Amniotic epithelial cell (primary cell): Measurements from ENCODE around the gene POLR2E.
A peak's percentile ranks its signal among the peaks of the same experiment; 100 is the strongest.
"Not testable (repeated sequence)": the region's sequence is repeated elsewhere in the genome, so short reads cannot be mapped to it uniquely, and the experiment has no call there.

ENCODE experiments used
- DNase-seq: peaks from one replicate; pipeline ENCODE4 v3.0.0-alpha.2; 2010; ENCODE audit warnings: low read depth

The POLR2E gene

DNA sequence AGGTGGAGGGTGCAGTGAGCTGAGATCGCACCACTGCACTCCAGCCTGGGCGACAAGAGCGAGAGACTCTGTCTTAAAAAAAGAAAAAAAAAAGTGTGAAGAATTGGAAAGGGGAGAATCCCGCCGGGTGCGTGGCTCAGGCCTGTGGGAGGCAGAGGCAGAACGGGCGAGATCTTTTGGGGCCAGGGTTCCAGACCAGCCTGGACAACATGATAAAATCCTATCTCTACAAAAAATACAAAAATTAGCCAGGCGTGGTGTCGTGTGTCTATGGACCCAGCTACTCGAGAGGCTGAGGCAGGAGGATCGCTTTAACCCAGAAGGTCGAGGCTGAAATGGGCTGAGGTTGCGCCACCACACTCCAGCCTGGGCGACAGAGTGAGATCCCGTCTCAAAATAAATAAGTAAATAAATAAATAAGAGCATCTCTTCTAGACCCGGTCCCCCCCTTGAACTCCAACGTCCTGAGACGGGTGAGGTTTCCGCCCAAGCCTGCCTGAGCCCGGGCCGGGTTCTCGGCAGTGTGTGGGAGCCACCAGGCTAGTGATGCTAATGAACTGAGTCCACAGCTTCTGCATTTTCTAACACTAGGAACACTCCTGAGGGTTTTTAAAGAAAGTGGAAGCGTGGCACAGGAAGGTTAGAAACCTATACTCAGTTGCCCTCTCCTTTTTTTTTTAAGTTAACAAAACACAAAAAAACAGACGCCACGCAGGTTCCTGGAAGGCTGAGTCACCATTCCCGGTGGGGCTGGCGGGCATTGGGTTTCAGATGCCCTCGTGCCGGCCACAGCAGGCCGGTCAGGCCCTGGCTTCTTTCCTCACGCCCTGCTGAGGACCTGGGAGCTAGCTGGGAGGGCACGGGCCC, 30.7 kb upstream of the POLR2E start:
- DNase-seq = peak; percentile 58

DNA sequence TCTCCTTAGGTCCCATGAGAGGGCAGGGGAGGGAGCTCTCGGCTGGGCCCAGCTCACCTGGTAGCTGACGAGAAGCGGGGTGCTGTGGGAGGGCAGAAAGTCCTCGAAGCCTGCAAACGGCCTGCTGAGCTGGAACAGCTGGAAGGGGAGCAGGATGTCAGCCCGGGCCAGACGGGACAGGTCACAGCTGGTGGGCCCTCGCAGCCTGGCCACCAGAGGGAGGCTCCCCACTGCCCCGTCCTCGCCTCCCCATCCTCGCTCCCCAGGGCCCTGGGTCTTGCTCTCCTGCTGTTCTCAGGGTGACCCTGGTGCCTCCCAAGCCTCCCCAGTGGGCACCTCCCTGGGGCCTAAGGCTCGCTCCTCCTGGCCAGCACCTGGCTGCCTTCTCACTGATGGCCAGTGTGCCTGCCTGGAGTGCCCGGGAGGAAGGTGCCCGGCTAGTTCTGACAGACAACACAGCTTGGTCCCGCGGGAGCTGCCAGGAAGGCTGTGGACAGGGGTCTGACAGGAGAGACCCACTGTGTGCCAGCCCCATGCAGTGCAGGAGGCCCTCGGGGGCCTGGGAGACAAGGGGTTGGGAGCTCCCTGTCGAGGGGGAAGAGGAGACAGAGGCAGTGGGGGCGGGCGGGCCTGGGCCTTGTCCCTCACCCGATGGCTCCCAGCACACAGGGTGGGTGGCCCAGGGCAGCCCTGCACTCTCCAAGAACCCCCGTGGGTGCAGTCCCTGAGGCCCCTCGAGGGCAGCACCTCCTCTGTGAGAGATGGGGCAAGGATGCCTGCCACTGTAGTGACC, 28.9 kb upstream of the POLR2E start:
- no peak for DNase-seq

DNA sequence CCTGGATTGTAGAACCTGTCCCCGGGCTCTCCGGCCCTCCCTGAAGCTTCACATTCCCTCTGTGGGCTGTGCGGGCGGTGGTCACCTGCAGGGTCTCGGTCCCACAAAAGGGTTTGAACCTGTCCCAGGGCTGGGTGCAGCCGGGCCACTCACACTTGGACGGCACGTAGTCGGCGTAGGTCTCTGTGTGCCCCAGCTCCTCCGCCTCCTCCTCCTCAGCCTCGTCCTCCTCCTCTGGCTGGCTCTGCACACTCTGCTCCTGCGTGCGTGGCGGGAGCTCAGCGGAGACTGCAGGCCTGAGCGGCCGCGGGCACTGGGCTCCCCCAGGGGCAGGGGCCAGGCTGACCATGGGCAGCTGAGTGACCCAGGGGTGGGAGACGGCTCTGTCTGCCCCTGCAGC, 28.2 kb upstream of the POLR2E start:
- DNase-seq = no peak

DNA sequence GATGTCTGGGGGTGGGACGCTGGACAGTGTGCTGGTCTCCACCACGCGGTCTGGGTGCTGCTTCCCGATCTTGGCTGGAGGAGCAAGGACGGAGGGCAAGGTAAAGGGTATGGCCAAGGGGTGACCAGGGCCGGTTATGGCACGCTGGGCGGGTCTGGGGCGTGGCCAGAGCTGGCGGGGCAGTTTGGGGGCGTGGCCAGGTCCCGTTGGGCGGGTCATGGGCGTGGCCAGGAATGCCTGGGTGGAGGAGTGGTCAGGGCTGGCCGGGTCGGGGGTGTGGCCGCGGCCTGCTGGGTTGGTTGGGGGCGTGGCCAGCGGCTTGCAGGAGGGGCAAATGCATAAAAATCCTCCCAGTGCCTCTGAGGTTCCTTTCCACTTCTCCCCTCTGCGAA, 27.8 kb upstream of the POLR2E start:
- peak; percentile 79 for DNase-seq

DNA sequence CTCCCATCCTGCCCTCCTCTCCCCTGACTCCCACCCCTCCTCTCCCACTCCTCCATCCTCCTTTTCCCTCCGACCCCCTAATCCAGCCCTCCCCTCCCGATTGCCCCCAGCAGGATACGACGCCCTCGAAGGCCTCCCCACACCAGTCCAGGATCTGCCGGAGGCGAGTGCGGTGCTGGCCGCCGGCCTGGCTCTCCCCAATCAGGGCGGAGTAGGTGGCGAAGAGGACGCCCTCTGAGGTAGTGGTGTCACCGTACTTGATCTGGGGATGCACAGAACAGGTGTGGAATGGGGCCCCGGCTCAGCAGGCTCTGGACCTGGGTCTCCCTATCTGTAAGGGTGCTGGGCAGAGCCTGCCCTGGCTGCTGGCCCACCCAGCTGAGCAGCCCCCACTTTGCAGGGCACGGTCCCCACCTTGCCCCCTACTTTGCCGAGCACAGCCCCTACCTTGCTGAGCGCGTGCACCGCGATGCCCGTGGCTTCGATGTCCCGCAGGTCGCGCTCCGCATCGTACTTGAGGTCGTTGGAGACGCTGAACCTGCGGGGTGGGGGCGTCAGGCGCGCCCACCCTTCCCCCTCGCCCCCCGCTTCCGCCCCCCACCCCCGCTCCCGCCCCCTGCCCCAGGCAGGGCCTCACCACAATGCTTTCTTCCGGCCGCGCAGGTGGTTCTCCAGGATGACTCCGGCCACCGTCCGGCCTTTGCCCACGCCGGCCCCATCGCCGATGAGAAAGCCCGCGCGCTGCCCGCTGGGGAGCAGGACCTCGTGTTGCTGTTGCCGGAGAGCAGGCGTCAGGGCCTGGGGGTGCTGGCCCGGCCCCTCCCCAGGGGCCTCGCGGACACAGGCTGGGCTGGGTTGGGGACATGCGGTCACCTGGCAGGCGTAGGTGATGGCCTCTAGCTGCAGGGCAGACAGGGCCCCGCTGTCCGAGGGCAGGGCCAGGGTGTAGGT, 27.1 kb upstream of the POLR2E start:
- DNase-seq = no peak

DNA sequence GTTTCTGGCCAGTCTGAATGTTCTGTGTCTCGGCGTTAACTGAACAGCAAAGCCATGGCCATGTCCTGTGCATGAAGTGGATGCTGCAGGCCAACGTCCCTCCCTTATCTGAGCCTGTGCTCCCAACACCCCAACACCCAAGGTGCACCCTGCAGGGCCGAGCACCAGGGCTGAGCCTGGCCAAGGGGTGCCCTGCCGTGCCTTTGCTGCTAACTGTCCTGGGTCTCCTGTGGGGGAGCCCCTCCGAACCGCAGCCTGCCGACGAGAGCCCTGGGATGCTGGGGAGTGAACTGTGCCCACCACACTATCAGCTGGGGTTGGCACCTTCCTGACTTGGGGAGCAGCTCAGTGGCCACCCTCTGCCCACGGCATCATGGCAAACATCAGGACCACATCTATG, 26.2 kb upstream of the POLR2E start:
- DNase-seq = no peak

DNA sequence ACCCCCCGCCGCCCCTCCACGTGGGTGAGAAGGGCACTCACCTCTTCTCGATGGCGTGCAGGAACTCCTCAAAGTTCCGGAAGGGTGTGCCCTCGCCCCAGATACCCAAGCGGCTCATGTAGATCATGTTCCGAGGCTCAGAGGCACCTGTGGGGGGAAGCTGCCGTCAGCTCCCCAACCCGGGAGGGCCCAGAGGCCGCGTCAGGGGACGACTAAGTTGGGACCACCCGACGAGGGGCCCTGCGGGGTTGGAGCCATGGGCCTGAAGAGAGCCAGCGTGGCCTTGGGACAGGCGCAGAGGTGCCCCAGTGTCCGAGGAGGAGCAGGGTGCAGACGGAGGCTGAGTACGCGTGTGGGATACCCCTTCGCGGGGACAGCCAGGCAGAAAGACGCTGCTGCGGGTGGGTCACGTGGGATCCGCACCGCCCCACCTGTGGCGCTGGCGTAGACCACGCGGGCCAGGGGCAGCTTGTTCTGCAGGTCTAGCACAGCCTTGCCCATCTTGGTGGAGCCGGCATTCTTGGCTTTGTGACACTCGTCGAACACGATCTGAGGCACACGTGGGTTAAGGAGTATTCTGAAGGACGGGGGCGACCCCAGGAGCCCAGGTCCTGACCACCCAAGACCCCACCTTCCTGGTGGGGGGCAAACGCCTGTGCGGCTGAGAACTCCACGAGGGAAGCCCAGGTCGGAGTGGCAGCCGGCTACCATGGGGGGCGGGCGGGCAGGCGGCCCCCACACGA, 24.5 kb upstream of the POLR2E start:
- DNase-seq = no peak

DNA sequence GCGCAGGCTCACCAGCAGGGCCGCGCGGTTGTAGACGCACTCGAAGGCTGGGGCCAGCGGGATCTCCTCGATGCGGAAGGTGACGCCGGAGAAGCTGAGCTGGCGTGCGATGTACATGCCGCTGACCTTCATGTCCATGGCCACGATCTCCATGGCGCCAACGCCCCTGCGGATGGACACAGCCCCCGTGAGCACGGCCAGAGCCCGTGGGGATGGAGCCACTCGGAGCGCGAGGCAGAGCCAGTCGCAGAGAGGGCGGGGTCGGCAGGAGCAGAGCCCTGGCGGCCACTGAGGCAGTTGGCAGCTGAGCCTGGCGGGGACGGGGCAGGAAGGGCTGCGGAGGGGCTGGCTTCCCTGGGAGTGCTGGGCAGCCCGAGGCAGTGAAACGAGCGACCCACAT, 23.8 kb upstream of the POLR2E start:
- no peak for DNase-seq

DNA sequence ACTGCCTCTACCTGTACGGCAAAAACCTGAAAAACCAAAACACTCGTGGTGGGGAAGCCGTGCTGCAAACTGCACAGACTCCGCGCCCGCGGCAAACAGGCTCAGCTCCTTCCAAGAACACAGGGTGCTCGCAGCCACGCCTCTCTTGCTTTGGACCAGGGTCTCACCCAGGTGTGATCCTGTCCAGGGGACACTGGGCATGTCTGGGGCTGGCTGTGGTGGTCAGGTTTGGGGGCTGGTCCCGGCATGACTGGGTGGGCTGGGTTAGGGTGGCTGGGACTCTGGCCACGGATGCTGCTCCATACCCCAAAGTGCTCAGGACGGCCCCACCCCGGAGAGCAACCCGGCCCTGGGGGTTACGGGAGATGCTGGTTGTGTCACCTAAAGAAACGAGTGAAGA, 22.5 kb upstream of the POLR2E start:
- DNase-seq = no peak

DNA sequence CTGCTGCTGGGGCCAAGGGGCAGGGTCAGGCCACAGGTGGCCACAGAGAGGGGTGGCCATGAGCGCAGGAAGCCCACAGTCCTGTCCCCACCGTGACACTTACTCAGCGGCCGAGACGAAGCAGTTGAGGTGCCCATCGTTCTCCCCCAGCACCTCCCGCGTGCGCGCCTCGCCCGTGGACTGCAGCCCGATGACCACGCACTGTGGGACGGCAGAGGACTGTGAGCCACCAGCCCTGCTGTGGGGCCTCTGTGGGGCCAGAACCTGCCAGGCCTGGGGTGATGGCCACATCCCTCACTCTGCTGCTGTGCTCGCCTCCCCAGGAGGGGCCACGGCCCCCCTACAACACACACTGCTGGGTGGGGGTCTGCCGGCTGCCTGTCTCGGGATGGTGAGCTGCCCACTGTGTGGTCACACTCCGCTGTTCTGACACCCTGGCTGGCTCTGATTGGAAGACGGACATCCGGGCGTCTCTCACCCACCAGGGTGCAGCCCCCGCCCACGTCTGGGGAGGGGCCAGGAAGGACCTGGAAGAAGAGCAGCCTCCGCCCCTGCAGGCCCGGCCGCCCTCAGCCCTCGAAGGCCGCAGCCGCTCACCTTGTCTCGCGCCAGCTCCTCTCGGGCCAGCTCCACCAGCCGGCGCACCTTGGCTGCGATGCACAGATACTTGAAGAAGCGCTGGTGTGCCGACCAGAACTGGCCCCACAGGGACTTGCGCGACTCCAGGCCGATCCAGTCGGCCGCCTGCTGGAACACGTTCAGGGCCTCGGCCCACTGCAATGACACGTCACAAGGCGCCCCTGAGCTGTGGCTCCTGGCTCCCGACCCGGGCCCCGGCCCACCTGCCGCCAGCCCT, 21.8 kb upstream of the POLR2E start:
- DNase-seq = no peak

DNA sequence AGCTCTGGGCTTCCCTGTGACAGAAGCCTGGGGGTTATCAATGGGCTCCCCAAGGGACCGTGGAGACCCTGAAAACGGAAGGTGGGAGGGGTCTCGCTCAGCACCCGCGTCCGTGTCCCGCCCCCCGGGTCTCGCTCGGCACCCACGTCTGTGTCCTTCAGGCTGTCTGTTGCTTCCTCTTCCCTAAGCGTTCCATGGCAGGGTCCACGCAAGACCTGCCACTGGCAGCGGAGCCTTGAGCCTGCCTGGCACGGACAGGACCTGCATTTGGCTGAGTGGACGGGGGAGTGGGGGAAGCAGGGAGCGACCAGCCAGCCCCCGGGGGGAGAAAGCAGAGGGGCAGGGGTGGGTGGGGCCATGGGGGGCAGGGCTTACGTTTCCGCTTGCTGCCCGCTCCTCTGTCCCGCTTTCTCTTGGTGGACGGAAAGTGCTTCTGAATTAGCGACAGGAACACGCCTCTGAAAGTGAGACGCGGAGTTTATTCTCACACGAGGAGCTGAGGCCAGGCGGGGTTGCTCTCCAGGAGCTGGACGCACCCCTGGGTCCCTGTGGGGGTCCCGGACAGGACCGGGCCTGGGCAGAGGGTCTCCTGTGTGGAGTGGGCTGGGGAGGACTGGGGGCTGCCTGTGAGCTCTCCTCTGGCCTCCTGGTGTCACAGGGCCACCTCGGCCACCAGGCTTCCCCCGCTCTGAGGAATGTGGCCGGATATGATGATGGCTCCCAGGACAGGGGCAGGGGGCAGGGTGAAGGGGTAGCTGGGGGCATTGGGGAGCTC, 20.7 kb upstream of the POLR2E start:
- DNase-seq = no peak

DNA sequence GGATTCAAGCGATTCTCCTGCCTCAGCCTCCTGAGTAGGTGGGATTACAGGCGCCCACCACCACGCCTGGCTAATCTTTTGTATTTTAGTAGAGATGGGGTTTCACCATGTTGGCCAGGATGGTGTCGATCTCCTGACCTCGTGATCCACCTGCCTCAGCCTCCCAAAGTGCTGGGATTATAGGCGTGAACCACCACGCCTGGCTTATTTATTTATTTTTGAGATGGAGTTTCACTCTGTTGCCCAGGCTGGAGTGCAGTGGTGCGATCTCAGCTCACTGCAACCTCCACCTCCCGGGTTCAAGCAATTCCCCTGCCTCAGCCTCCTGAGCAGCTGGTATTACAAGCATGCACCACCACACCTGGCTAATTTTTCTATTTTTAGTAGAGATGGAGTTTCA, 19.6 kb upstream of the POLR2E start:
- not testable (repeated sequence) for DNase-seq

DNA sequence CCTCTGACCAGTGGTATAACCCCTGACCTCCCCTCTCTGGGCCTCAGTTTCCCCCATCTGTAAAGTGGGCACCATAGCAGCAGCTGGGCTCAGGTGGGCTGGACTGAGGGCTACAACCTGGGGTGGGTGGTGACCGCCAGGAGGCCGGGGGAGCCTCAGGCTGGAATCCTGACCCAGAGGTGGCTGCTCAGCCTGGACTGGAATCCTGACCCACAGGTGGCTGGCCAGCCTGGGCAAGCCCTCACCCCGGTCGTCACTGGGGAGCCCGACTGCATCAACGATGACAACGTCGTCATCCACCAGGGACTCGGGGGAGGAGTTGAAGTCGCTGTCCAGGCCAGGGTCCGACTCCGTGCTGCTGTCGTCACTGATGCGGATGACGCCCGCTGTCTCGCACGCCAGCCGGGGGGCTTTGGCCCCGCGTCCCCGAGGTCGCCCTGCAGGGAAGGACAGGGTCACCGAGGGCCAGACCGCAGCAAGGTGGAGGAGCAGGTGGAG, 18.9 kb upstream of the POLR2E start:
- no peak for DNase-seq

DNA sequence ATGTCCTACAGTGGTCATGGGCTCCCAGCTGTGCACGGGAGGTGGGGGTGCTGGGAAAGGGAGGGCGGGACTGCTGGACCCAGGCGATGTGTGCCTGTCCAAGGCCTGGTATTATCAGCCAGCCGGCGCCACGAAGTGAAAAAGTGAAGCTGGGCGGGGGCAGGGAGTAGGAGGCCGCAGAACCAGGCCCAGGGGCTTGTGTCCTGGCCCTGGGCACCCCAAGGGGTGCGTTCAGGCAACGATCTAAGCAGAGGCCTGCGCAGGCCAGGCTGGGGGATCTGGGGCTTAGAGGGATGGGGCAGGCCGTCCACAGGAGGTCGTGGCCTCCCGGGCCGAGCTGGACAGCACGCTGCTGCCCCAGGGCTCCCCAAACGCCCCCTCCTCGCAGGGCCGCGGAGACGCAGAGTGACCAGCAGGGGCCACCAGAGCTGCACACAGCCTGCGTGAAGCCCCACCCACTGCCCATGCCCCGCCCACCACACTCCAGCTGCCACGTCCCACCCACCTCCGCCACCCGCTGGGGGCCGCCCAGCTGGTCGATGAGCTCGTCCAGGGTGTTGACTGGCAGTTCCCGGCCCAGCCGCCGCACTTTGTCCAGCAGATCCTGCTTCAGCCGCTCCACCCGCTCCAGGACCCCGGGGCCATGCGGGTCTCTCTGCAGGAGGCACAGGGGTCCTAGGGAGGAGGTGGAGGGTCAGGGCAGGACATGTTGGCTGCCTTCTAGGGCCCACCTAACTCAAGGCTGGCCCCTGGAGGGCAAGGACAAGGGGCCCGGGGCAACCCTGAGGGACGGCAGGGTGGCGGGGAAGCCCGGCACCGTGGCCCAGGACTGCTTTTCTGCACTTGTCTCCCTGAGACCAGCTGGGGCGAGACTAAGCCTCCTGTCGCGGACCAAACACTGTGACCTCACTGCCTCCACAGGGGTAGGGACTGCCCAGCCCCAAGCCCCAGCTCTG, 18.1 kb upstream of the POLR2E start:
- DNase-seq = peak; percentile 92

DNA sequence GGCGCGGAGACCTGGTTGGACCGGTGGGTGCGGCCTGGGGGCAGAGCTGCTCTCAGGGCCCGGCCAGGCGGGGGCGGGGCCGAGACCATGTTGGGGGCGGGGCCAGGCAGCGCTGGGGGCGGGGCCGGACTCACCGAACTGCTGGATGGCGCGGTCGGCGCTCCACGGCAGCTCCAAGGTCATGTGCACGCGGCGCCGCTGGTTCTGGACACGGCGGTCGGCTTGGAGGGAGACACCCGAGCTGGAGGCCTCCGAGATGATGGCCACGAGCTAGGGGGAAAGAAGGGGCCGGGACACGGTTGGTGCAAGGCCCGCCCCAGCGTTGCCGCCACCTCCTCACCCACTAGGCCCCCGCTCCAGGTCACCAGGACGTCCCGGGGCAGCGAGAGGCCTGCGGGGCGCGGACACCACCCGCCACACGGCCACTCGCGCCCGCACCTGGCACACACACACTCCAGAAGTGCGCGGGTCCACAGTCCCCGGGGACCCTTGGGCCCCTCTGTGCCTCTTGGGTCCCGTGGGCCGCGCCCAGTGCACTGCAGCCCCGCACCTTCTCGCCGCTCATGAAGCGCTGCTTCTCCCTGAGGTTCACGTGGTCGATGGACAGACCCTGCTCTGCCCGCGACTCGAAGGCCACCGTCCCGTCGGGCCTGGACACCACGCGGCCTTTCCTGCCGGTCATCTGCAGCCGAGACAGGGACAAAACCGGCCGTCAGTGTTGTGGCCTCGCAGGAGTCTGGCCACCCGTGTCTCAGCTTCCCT, 17.3 kb upstream of the POLR2E start:
- DNase-seq = peak; percentile 68

DNA sequence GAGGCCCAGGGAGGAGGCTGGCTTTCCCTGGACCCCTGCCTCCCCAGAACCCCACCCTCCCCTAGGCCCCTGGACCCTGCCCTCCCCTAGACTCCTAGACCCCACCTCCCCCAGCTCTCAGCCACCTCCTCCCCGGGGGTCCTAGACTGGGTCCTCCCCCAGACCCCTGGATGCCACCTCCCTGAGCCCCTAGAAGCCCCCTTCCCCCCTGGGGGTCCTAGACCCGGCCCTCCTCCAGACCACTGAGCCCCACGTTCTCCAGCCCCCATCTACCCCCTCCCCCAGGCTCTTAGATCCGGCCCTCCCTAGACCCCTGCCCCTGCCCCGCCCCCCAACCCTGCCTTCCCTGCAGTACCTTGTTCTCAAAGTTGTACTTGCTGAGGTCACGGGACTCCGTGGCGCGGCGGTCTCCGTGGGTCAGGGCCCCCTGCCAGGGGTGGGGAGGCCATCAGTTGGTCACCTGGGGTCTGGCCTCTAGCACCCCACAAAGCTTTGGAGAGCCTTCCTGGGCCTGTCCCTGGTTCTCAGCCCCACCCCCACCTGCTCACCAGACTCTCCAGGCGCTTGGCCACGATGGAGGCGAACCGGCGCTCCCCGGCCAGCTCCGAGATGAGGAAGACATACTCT, 16.6 kb upstream of the POLR2E start:
- no peak for DNase-seq
